ENCODE measurements around the gene NRXN3. TPM values are rescaled to one million over a fixed set of nuclear protein-coding genes. Genes with fewer than 3 reads are reported as not detected.
"Not testable (repeated sequence)": the region's sequence is repeated elsewhere in the genome, so short reads cannot be mapped to it uniquely, and the experiment has no call there.

NRXN3 gene
- total and polyA plus RNA-seq, 8 donors: 1.3 to 7.6 (median 1.5) TPM

DNA sequence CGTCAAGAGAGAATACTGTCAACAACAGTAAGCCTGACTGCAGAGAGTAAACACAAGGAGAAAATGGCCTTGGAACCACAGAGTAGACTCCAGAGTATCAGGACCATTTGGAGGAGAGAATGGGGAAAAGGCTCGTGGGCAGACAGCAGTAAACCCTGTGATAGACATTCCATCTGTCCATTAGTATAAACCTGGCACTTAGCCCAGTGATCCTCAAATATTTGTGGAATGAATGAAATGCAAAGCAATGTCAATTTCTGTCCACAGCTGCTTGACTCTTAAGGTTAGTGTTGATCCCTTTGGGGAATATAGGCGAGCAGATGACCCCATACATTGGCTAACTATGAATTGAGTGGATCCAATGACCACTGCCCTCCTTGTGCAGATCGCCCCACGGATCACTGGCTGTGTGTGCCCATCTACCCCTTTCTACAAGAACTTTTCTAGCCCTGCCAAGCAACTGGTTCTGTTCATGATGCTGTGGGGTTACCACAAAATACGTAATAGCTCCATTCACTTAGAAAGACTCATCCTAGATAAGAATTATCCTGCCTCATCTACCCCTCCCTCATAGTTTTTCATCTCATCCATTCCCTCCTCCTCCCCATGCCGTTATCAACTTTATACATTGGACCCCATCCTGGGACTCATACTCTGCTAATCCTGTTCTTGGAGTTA, 846.8 kb downstream of the NRXN3 start:
- ATAC-seq: no peak

DNA sequence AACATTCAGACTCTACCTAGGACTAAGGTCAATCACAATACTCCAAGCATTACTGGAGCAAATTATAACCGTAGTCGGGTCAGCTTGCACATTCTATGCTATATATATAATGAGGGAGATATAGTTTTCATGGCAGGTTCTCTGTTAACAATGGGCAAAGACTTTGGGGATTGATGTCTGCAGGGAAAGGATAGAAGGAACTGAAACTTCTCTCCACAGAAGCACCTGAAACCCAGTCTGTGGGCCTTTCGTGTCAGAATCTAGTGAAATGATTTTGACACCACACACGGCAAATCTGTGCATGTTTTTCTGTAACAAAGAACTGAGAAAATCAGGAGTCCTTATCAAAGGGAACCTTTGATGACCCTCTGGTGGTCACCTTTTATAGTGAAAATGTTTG, 847.4 kb downstream of the NRXN3 start:
- intact Hi-C loops (cut with DNase I): no loop called here
- TF ChIP-seq, protein P1, sequence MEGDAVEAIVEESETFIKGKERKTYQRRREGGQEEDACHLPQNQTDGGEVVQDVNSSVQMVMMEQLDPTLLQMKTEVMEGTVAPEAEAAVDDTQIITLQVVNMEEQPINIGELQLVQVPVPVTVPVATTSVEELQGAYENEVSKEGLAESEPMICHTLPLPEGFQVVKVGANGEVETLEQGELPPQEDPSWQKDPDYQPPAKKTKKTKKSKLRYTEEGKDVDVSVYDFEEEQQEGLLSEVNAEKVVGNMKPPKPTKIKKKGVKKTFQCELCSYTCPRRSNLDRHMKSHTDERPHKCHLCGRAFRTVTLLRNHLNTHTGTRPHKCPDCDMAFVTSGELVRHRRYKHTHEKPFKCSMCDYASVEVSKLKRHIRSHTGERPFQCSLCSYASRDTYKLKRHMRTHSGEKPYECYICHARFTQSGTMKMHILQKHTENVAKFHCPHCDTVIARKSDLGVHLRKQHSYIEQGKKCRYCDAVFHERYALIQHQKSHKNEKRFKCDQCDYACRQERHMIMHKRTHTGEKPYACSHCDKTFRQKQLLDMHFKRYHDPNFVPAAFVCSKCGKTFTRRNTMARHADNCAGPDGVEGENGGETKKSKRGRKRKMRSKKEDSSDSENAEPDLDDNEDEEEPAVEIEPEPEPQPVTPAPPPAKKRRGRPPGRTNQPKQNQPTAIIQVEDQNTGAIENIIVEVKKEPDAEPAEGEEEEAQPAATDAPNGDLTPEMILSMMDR (IDR thresholded peaks at IDR 0.05): no peak
- Histone ChIP-seq H3K27ac (no peak overlapping the region), H3K9me3 (no peaks in the 10 kb centered on the region), H3K4me3 (no peak overlapping the region), H3K36me3 (no peaks in the 10 kb centered on the region), H3K27me3 (no peaks in the 10 kb centered on the region), H3K4me1 (no peaks in the 10 kb centered on the region)
- DNase-seq (no peak), ATAC-seq (no peak)

More for the DNA sequence above, 846.8 kb downstream of the NRXN3 start:
- TF ChIP-seq, protein P1 (IDR thresholded peaks at IDR 0.05): no peak
- Histone ChIP-seq H3K27me3 (no peaks in the 10 kb centered on the region), H3K9me3 (no peaks in the 10 kb centered on the region), H3K4me1 (no peaks in the 10 kb centered on the region), H3K4me3 (no peak overlapping the region), H3K27ac (no peak overlapping the region), H3K36me3 (no peaks in the 10 kb centered on the region)
- no peak for DNase-seq
- intact Hi-C loops (cut with DNase I): no loop called here

- Histone ChIP-seq H3K4me1 (no peaks in the 10 kb centered on the region), H3K4me3 (no peak overlapping the region), H3K9me3 (no peaks in the 10 kb centered on the region), H3K36me3 (no peaks in the 10 kb centered on the region), H3K27ac (no peak overlapping the region), H3K27me3 (no peaks in the 10 kb centered on the region)
- DNase-seq: no peak
- ATAC-seq: no peak
- TF ChIP-seq, protein P1 (IDR thresholded peaks at IDR 0.05): no peak
- intact Hi-C loops (cut with DNase I): no loop called here
Observed at GRCh38 chr14:79018836-79019235, 848.7 kb downstream of the NRXN3 start.

- ATAC-seq; DNase-seq; H3K4me1 ChIP-seq; H3K4me3 ChIP-seq; H3K36me3 ChIP-seq; H3K9me3 ChIP-seq; H3K27me3 ChIP-seq; H3K27ac ChIP-seq; intact Hi-C loops (cut with DNase I): not testable (repeated sequence)
Observed at GRCh38 chr14:79019898-79020297, 849.7 kb downstream of the NRXN3 start.

- H3K27me3 ChIP-seq: no peaks in the 10 kb centered on the region
- no peaks in the 10 kb centered on the region for H3K36me3 ChIP-seq
- no peak overlapping the region for H3K27ac ChIP-seq
- intact Hi-C loops (cut with DNase I): no loop called here
- H3K4me1 ChIP-seq: no peaks in the 10 kb centered on the region
- H3K4me3 ChIP-seq: no peak overlapping the region
- TF ChIP-seq, protein P1 (IDR thresholded peaks at IDR 0.05): no peak
- no peaks in the 10 kb centered on the region for H3K9me3 ChIP-seq
- ATAC-seq (no peak), DNase-seq (no peak)
Observed at GRCh38 chr14:79021766-79022165, 851.6 kb downstream of the NRXN3 start.

- intact Hi-C loops (cut with DNase I): no loop called here
- H3K27me3 ChIP-seq: no peaks in the 10 kb centered on the region
- no peak overlapping the region for H3K4me3 ChIP-seq
- ATAC-seq (no peak), DNase-seq (no peak)
- H3K9me3 ChIP-seq: no peaks in the 10 kb centered on the region
- TF ChIP-seq, protein P1 (IDR thresholded peaks at IDR 0.05): no peak
- H3K36me3 ChIP-seq: no peaks in the 10 kb centered on the region
- no peaks in the 10 kb centered on the region for H3K4me1 ChIP-seq
- no peak overlapping the region for H3K27ac ChIP-seq
Observed at GRCh38 chr14:79027138-79027537, 857.0 kb downstream of the NRXN3 start.

Measured in left lung (tissue), 10 donors.